ENCODE results near the gene RBMS3.

The RBMS3 gene

DNA sequence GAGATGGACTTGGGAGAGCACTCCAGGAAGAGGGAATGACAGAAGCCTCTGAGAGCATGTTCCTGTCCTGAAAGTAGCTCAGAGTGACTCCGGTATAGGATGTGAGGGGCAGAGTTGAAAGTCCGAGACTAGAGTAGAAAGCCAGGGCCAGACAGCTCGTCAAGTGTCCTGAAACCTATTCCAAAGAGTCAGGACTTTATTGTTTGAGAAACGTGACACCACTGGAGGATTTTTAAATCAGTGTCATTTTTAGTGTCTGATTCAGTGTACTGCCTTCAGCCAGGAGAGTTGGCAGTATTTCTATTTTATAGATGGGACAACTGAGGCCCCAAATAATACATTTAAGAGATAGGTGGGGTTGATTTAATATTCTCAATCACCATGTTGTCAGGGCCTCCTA is 1.6 kb upstream of the RBMS3 start:
- DNase-seq = no peak

DNA sequence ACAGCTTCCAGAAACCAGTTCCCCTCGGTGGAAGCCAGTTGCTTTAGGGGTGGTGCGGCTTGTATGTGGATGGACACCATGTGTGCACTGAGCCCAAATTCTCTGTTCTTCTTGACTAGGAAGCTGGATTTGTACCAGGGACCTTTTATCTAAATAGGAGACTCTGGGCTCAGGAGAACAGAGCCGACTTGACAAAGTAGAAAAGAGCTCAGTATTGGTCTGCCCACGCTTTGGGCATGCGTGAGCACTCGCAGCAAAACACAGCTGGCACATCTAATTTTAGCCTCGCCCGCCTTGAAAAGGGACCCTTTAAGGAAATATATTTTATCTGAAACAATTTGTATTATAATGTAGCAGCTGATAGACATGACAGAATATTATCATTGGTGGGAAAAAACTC is 1.1 kb upstream of the RBMS3 start:
- no peak for DNase-seq

DNA sequence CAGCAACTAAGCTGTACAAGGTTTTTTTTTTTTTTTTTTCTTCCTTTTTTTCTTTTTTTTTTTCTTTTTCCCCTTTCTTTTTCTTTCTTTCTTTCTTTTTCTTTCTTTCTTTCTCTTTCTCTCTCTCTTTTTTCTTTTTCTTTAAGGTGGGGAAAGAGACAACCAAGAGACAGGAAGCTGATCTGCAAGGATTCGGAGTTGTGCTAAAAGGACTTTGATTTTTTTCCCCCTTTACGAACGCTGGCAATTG is 148 bp downstream of the RBMS3 start:
- no peak for DNase-seq

DNA sequence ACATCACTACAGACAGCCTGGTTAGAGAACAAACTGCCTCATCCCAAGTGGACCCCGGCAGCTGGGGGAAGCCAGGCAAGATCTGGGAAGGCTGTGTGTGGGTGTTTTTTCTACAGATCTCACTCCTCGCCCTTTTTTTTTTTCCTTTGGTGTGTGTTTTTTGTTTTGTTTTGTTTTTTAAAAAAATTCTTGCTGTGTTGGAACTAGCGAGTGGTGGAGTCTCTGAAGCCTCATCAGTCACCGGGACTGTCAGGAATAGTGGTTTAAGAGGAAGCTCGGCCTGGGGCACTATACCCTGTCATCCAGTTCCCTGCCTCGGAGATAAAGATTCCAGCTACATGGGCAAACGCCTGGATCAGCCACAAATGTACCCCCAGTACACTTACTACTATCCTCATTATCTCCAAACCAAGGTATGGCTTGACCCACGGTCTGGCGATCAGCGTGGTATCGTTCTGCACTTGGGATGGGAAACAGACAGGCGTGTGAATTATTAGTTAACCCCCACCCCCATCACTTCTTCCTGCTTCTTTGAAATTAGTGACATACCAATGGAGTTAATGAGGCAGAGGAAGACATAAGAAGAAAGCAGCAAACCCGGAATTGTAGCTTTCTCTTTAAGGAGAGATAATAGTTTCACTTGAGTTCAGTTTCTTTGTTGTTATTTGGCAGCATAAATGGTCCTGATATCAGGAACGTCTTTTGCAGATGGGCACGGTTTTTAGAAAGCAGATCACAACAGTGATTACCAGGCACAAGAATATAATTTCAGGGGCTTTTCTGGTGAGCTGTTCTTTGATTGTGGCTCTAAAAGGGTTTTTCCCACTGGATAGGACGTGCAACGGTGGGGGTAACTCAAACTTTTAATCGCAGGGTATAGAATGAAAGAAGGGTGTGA is 722 bp downstream of the RBMS3 start:
- DNase-seq = no peak

DNA sequence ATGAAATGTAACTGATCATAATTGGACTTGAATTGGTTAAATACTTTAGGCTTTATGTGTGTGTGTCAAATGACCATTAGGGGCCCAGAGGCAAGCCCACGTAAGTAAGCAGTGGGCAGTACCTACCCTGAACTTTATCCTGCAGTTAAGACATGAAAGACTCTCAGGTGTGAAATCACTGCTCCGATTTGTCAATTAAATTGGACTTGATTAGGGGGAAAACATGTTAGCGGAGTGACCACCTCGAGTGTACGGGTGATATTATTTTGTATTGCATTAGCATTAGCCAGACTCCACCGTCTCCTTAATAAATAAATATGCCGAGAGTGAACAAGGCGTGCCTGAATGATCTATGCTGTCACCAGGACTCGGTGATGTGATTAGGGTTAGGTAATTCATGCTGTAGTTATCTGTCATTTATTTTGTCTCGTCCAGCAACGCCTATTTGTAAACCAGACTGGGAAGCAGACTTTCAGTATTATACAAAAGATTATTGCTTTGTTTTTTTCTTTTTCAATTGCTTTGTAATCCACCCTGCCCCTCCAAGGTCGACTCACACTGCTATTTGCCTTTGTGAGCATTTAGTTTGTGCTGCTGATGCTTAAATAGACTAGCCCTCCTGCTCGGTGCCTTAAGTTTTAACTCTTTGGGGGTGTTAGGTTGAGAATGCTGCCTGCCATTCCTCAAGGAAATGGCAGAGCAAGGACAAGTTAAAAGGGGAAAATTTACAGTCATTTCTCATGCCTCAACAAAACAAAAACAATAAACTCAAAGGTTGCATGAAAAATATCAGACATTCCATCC is 1.8 kb downstream of the RBMS3 start:
- no peak for DNase-seq

DNA sequence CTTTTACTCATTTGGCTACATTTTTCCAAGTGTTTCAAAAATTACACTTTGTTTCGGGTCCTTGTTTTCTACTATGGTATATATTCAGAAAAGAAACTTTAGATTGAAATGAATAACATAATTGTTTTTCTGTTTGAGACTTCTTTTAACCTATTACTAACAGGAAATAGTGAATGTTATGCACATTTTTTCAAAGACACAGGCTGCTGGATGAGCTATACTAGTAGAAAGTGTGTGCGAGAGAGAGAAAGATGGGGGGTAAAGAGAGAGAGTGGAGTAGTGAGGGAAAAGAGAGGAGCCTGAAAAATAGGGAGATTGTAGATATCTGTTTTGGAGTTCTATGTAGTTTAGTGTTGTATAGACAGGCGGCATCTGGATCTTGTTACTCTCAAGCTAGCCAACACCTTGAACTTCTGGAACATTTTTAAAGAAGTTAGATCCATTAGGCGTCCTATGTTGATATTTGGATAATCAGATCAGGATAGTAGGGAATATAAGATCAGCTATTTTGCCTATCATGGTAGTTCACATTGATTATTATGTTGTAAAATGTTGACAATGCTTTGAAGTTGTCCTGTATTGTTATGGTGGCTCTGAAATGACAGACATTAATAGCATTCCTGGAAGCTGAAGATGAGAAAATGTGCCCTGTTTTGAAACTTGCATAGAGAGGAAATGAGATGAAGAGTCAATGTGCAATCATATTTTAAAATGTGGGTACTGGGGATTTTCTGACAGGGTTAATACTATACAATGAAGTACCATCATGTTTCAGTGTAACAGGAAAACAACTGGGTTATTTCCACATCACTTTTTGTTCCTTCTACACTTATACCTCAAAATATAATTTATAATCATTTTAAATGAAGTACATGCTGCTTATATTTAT is 2.6 kb downstream of the RBMS3 start:
- no peak for DNase-seq

DNA sequence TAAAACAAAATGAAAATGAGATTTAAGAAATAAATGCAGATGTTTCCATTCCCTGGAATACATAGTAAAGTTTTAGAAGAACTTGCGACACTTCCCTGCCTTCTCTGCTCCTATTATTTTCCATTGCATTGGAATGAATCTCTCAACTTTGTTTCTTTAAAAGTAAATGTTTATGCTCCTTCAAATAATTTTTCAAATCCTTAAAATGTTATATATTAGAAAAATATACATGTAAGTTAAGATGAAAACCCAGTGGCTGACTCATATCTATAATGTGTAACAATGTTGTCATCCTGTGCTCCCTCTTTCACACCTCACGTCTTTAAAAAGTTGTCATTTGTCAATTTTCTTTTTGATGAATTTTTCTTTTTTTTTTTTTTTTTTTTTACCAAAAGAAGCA is 3.6 kb downstream of the RBMS3 start:
- no peak for DNase-seq

DNA sequence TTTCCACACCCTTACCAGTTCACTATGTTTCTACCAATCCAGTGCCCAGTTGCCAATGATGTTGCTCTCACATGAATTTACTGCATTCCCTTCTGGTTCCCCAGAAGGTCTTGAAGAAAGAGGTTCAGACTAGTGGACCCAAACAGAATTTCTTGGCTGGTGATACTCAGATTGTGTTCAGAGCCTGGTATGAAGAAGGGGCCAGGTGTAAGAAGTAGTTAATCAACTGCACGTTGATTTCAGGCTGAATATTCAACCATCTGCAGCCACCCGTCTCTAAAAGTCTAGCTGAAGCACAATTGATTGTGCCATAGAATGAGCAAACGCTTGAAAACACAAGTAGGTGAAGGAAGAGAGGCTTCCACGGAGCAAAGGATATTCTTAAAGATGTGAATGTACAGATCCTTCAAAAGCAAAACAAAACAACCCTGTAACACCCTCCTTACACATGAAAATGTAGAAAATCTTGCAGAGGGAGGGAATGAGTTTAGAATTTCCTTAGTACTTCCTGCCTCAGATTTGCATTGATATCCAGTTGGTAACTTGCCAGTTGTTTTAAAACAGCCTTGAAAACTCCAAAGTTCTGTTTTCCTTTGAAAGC is 4.7 kb downstream of the RBMS3 start:
- no peak for DNase-seq

DNA sequence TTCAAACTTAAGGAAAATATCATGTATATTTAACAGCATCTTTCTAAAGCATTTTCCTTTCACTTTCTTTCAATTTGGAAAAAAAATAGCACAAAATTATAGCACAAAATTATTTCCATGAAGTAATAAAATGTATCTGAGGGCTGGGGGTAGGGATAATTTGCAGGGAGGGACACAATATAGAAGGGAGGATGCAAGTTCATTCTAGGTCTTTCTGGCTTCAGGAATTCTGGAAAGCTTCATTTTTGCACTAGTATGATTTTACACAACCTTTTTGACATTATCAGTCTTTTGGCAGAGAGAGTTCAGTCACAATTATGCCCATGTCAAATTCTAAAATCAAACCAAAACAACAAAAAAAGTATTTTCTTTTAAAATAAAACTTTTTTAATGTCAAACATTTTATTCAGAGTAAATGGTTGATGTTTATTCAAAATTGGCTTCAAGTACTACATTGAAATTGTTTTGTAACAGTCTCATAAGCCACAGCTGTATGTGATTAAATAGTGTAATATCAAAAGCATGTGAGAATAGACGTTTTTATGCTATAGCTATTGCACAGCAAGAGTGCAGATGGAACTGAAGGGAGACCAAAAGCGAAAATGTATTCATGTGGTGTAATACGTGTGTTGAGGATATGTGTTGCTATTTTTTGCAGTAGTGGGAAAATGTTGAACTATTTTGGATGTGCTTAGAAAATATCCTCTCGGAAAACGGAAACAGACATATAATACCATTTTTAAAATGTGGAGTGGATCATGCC is 5.8 kb downstream of the RBMS3 start:
- no peak for DNase-seq

DNA sequence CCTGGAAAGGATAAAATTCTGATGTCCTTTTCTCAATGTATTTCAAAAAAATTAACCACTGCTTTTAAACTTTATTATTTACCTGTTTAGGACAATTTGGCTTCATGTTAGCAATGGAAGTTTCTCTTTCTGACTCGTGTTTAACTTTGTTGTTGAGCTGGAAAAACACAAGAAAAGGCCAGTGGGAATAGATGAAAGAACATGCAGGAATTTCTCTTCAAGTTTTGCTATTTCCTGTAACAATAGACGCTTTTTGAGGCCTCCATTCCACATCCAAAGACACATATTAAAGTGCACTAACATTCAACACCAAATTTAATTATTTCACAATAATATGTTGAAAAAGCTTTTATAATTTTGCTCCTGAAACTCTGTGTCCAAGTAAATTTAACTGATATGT is 9.7 kb downstream of the RBMS3 start:
- no peak for DNase-seq

DNA sequence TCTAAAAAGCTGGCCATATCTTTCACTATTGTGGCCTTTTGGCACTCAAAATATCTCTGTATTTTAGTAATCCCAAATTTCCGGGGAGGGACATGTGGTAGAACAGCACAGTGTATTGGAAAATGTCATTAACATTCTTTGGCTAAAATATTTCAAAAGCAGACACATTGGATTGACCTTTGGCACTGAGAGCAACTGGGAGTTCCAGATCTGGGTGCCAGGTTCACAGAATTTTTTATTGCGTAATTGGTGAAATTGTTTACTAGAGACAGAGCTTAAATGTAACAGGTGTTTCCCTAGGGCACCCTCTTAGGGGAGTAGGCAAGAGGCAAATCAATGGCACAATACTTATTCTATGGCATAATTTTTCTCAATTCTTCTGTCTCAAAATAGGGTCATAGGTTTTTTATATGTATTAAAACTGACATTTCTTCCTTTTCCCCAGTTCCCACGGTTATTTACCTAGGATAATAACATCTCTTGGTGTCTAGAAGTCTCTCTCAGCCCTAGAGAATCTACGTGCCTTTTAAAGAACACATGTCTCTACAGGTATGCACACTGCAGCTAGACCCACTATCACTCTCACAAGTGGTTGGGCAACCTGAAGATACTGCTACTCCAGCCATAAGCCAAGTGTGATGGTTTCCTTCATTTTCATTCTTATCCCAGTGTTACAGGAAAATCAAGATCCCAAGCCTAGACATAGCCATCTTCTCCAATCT is 10.6 kb downstream of the RBMS3 start:
- DNase-seq = no peak

DNA sequence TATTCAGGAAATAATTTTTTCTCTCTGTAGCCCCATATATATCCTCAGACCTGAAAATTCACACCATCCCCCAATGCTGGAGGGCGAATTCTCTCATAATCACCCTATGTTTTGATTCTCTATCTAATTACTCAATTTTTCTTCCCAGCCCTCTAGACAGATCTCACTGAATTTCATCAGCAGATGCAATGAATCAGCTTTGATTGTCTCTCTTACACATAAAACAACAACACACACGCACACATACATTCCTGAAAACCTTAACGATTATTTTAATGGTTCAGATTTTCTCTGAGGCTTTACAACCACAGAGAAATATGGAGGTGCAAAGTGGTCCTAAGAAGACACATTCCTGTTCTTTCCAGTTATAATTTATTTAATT is 11.1 kb downstream of the RBMS3 start:
- DNase-seq = no peak

DNA sequence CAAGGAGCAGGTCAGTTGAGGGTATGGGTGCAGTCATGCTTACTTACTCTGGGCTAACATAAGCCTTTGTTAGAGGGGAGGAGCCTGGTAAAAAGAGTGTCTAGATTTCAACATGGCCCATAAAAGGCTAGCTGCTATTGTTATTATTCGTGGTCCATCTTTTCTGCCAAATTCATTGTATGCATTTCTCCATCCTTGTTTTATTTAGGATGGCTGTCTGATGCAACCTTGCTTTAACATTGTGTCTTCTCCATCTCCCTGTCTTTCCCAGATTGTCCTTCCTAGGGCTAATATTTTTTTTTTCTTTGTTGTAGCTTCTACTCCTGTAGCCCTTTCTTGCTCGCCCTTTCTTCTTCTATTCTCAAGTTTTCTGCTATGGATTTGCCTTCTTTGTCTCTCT is 12.6 kb downstream of the RBMS3 start:
- no peak for DNase-seq

DNA sequence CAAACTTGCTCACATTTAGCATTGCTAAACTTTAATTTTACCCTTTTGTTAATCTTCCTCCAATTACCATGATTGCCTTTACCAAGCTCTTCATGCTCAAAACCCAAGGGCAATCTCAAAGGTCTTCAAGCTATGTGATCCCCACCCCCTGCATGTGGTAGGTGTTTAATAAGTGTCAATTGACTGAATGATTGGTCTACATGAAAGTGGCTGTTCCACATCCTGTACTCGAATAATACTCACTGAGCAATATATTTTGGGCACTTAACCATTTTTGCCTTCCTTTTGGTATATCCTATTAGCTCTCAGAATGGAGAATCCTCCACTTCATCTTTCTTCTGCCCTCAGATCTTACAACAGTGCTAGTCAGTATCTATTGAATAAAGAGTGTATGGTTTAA is 17.1 kb downstream of the RBMS3 start:
- no peak for DNase-seq

DNA sequence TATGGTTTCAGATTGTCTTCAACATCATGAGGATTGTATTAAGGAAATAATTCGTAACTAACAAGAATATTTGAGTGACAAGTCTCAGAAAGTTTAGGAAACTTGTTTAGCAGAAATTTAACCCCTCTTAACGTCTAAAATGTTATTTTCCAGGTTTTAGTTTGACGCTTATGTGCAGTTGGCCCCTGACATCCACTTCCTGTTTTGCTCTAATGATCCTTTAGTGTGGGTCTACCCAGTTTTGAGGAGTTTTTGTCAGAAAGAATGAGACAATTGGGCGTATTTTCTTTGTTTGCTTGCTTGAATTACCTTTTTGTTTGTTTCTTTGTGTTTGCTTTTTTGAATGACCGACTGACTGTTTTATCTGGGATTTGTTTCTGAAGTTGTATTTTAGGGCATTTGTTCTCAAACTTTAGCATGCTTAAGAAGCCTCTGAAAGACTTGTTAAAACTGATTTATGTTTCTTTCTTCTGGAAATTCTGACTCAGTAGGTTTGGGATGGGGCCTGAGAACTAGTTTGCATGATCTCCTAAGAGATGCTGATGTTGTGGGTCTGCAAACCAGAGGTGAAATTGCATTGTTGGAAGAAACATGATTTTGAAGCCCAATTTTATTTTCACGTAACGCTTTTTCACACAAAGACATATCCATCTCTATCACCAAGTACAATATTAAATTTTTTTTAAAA is 20.6 kb downstream of the RBMS3 start:
- DNase-seq = no peak

DNA sequence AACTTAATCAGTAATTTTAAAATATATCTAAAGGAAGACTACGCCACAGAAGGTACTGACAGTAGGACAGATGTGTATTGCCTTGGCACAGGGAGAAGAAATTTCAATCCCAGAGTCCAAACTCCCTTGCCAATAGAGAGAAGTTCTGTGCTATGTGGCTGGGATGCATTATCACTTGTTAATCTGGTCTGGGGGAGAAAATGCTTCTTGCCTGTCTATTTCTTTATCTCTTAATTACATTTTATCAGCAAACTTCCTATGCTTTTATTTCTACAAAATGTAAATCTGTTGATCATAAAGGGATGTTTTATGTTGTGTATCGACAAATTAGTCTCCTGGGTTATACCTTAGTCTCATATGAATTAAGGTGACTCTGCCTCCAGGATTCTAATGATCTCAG is 21.7 kb downstream of the RBMS3 start:
- DNase-seq = no peak

DNA sequence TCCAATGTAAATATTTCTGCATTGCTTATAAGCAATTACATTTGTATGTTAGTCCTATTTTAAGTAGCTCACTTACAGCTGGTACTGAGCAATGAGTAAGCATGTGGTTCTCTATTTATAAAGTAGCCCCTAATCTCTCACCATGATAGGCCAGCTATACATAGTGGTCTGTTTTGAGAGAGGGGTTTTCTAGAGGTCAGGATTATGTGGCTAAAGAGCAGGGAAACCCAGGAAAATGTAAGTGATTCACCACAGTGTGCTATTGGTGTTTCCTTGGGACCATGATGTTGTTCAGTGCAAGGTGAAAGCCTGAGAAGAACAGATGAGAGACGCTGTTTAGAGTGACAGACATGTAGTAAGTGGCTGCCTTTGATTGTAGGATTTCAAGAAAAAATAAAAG is 26.4 kb downstream of the RBMS3 start:
- DNase-seq = no peak

DNA sequence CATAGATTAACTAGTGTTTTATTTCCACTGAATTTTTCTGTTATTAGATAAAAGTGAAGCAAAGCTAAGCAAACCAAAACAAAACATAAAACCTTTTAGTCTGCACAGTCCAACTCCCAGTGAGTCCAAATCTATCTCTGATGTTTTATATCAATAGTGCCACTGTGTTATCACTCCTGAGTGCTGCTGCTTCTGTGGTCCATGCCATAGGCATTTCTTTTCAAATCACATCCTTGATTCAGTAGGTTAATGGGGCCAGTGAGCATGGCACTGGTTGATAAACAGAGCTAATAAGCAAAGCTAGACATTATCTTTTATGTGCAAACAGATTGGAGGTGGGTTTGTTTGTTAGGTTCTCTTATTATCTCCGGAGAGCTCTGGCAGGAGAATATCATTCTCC is 30.0 kb downstream of the RBMS3 start:
- no peak for DNase-seq

DNA sequence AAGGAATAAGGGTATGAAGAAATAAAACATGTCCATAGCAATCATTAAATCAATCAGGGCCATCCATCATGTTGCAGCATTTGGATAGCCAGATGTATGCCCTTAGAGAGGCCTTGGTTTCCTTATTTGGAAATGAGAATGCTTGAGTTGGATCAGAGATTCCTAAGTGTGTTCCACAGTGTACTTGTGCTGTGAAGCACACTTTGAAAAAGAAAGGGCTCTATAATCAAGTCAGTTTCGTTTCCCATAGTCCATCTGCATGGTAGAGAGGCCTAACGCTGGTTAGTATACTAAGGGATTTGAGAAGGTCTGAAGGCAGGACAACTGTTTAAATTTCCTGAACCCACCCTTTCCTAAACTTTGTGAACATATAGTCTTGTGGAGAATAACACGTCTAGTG is 30.9 kb downstream of the RBMS3 start:
- no peak for DNase-seq

DNA sequence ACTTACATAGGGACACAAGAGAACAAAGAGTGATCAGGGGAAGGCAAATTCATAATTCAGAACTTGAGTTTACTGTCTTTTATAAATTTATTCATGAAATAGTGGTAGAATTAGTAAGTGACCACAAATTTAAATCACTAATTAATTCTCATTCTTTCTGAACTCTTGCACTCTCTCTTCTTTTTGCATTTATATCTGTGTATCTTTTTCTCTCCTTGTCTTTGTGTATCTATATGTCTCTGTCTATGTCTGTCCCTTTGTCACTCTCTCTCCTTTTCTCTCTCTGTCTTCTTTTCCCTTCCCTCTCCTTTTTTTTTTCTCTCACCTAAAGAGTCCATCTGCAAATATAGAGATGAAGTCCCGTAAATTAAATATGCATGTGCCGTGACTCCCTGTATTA is 31.5 kb downstream of the RBMS3 start:
- DNase-seq = no peak

DNA sequence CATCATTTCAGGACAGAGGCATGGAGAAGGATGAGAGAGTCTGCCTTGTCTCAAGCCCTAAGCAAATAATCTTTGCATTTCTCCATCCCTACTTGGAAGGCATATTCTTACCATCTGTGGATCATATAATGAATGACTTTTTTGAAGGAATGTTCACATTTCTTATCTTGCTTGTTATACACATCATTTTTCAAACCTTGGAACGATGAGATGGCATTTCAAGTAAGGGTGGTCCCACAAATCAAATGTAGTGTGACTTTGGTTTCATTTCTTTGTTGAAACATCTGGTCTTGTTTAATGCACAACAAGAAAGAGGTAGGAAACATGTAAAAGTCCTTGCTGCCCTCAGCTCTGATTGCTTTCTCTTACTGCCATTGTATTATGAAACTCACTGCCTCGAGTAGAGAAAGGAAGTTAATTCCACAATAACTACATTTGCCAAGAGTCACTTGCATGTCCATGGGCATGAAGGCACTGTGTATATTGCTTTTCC is 32.1 kb downstream of the RBMS3 start:
- no peak for DNase-seq

Data from stimulated activated CD4-positive, alpha-beta T cell treated with anti-CD3 and anti-CD28 coated beads, Interleukin-2, amount 100 ng/mL, for 48 hours (primary cell).